OCI-LY3 (cell line): ENCODE data around the gene TMIGD3.

Experiments used
- CTCF ChIP-seq: fragments of 200-600, 300-600 bp; sonication (generic); IDR thresholded peaks from 2 replicates; pipeline ENCODE4 v1.5.1; 2014; ENCODE audit warnings: antibody characterized with exemption, low read length, low read depth
- EZH2phosphoT487 ChIP-seq: fragments of 200-600 bp; shearing (Covaris generic); IDR thresholded peaks from 2 replicates; pipeline ENCODE4 v1.6.1; 2018; ENCODE audit warnings: antibody characterized with exemption, mixed run types, low read depth

DNA sequence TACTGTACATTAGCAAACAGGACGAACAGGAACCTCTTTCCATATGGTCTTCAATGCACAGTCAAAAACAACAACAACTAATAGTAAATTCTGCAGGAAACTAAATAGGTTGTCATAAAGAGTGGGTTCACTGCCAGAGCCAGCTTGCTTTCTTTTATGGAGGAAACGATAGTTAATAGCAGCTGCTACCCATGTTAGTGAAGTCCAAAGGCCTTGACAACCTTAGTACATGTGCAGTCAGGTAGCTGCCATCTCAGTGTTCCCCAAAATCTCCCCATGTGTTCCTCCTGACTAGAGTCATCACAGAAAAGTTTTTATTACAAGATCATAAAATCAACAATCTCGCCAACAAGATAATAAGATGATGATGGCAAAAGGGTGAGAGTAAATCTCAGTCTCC lies 16.6 kb upstream of the TMIGD3 start:
- TF ChIP-seq CTCF (no peak), EZH2phosphoT487 (no peak)
